Activated gamma-delta T cell treated with Interleukin-2 at 50 U/mL for 16 hours (primary cell): ENCODE data around the gene CDKN2AIPNL.
"Not testable (repeated sequence)": the region's sequence is repeated elsewhere in the genome, so short reads cannot be mapped to it uniquely, and the experiment has no call there.

Source experiments
- DNase-seq: peaks from one replicate; pipeline ENCODE4 v3.0.0-alpha.2; 2020

Gene CDKN2AIPNL

GRCh38 chr5:134437847-134438581 is 26.3 kb upstream of the CDKN2AIPNL start:
- DNase-seq = no peak

- no peak for DNase-seq
Observed at GRCh38 chr5:134437340-134437846, 25.7 kb upstream of the CDKN2AIPNL start.

GRCh38 chr5:134436523-134437339 is 25.1 kb upstream of the CDKN2AIPNL start:
- DNase-seq = peak; percentile 39

- DNase-seq = no peak
Observed at GRCh38 chr5:134435560-134435959, 23.9 kb upstream of the CDKN2AIPNL start.

- DNase-seq = no peak
Observed at GRCh38 chr5:134432677-134433359, 21.1 kb upstream of the CDKN2AIPNL start.

GRCh38 chr5:134432174-134432573 is 20.5 kb upstream of the CDKN2AIPNL start:
- no peak for DNase-seq

- DNase-seq = no peak
Observed at GRCh38 chr5:134430001-134430569, 18.4 kb upstream of the CDKN2AIPNL start.

GRCh38 chr5:134427540-134428041 is 15.9 kb upstream of the CDKN2AIPNL start:
- DNase-seq = no peak

- no peak for DNase-seq
Observed at GRCh38 chr5:134426361-134426760, 14.7 kb upstream of the CDKN2AIPNL start.

- DNase-seq = no peak
Observed at GRCh38 chr5:134423376-134423775, 11.7 kb upstream of the CDKN2AIPNL start.

GRCh38 chr5:134422791-134423365 is 11.2 kb upstream of the CDKN2AIPNL start:
- DNase-seq = no peak

- not testable (repeated sequence) for DNase-seq
Observed at GRCh38 chr5:134421038-134421437, 9.4 kb upstream of the CDKN2AIPNL start.

- no peak for DNase-seq
Observed at GRCh38 chr5:134420343-134420742, 8.7 kb upstream of the CDKN2AIPNL start.

- DNase-seq = no peak
Observed at GRCh38 chr5:134418958-134419357, 7.3 kb upstream of the CDKN2AIPNL start.

GRCh38 chr5:134417707-134418106 is 6.0 kb upstream of the CDKN2AIPNL start:
- DNase-seq = no peak

- no peak for DNase-seq
Observed at GRCh38 chr5:134413046-134413445, 1.4 kb upstream of the CDKN2AIPNL start.

- no peak for DNase-seq
Observed at GRCh38 chr5:134411228-134411545, 494 bp downstream of the CDKN2AIPNL start.

- DNase-seq = no peak
Observed at GRCh38 chr5:134410822-134411221, 859 bp downstream of the CDKN2AIPNL start.

- no peak for DNase-seq
Observed at GRCh38 chr5:134409321-134409720, 2.4 kb downstream of the CDKN2AIPNL start.

- no peak for DNase-seq
Observed at GRCh38 chr5:134406390-134406789, 5.3 kb downstream of the CDKN2AIPNL start.

GRCh38 chr5:134403951-134404350 is 7.7 kb downstream of the CDKN2AIPNL start:
- DNase-seq = no peak

GRCh38 chr5:134398609-134399155 is 13.0 kb downstream of the CDKN2AIPNL start:
- DNase-seq = no peak
